Stimulated activated CD8-positive, alpha-beta memory T cell treated with anti-CD3 and anti-CD28 coated beads, Interleukin-4, amount 100 ng/mL, for 48 hours (primary cell): ENCODE measurements around the gene MSX2.
A peak's percentile ranks its signal among the peaks of the same experiment; 100 is the strongest.

ENCODE experiments used
- DNase-seq: peaks from one replicate; pipeline ENCODE4 v3.0.0-alpha.2; 2020

The MSX2 gene

GRCh38 chr5:174724484-174725260, at the start of gene MSX2:
TSS of gene MSX2 (plus strand) at chr5:174724582. CDS start at chr5:174724660, 78 bp downstream.
- peak; percentile 49 for DNase-seq

DNA sequence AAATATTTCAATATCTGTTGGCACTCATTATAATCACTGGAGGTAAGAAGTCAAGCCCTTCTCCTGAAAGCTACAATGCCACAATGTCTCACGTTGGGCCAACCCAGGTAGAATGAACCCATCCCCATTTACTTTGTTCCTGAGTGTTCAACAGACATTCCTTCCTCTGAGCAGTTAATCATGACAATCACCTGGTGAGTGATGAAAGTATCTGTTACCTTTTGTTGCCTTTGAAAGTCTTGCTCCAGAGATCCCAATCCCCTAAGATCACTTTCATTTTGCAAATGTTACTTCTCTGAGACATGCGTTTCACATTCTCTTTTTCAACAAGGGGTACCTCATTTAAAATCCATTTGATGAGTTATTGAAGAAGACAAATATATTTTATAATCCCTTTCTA, 49.3 kb upstream of the MSX2 start:
- DNase-seq, result no peak

GRCh38 chr5:174675916-174676315, 48.5 kb upstream of the MSX2 start:
- DNase-seq, result no peak

GRCh38 chr5:174678107-174678506, 46.3 kb upstream of the MSX2 start:
- DNase-seq, result no peak

DNA sequence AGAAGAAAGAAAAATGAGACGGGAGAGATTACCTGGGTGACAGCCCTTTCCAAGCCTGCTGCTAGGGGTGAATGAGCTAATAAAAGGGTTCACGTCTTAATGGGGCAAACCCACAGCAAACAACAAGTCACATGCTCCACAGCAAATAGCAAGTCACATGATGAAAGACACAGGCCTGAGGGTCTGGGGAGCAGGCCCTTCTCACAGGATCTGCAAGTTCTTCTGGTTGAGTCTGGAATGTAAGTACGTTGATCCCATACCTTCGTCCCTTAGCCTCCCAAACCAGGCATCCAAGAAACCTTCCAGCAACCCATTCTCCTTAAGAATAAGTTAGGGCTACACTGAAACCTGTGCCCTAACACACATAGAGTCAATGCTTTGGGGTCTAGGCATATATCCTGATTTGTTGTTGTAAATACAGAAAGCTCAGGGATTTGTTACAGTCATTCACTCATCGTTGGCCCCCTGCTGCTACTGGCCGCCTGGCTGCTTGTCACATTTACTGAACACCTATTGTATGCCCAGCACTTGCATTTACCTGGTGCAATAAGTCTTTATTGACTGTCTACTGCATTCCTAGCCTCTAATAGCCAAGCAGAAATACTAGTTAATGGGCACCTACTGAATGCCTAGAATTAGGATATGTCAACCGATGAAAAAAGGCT, 43.3 kb upstream of the MSX2 start:
- DNase-seq, result no peak

DNA sequence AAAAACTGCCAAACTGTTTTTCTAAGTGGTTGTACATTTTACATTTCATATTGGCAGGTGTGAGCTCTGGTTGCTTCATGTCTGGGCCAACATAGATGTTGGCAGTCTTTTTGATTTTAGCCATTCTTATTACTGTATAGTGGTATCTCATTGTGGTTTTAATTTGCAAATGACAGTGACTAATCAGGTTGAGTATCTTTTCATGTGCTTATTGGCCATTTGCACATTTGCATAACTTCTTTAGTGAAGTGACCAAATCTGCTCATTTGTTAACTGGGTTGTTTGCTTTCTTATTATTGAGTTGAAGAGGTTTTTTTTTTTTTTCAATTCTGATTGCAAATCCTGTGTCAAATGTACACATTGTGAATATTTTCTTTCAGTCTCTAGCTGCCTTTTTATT, 36.9 kb upstream of the MSX2 start:
- DNase-seq, result no peak

DNA sequence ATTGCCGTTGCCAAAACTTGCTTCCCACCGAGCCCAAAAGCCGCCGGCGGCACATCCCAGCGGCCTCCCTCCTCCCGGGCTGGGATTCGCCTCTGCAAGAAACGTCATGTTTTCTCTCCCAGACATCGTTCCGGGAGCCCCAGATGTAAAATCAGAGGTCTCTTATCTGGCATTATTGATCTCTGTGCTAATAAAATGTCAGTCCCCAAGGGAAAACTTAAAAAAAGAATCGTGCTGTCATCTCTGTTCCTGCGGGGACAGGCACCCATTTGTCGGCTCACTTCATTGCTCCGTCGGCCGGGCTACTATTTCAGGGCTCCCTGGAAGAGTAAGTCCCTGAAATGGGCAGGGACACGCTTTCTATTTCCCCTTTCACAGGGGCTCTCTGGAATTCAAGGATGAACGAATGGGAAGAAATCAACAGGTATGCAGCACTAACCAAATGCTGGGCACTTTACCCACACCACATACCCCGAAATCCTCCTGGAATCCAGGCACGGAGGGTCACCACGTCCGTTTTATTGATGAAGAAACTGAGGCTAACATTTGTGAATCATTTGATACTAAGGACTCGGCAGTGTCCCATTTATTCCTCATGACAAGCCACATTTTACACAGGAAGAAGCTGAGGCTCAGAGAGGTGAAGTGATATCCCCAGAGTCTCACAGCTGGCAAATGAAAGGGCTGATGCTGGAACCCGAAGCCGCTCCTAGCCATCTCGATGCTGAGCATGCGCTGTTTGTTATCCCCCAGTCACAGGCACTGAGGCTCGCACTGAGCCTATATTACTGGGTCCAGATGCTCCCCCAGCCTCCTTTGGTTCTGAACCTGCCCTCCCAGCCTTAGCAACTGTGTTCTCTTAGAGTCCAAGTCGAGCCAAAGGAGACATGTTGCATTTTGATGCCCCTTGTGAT, 35.7 kb upstream of the MSX2 start:
- DNase-seq, result no peak

GRCh38 chr5:174690271-174690670, 34.1 kb upstream of the MSX2 start:
- no peak for DNase-seq

DNA sequence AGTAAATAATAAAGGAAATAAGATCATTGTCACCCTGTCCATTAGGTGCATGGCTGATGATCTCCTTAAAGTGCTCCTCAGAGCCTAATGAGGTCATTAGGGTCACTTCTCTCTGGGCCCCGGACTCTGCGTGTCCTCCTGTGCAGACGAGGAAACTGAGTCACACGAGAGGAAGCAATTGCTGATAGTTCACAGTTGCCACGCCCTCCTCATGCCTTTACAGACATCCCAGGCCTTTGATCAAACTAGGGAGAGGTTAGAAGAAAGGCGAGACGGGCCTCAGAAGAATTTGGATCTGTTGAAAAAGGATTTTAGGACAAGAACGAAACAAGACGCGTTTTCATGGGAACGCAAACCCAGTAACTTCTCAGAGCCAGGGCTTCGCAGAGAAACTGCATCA, 32.0 kb upstream of the MSX2 start:
- DNase-seq, result no peak

- DNase-seq, result no peak
These were observed 31.4 kb upstream of the MSX2 start for GRCh38 chr5:174692982-174693422.

DNA sequence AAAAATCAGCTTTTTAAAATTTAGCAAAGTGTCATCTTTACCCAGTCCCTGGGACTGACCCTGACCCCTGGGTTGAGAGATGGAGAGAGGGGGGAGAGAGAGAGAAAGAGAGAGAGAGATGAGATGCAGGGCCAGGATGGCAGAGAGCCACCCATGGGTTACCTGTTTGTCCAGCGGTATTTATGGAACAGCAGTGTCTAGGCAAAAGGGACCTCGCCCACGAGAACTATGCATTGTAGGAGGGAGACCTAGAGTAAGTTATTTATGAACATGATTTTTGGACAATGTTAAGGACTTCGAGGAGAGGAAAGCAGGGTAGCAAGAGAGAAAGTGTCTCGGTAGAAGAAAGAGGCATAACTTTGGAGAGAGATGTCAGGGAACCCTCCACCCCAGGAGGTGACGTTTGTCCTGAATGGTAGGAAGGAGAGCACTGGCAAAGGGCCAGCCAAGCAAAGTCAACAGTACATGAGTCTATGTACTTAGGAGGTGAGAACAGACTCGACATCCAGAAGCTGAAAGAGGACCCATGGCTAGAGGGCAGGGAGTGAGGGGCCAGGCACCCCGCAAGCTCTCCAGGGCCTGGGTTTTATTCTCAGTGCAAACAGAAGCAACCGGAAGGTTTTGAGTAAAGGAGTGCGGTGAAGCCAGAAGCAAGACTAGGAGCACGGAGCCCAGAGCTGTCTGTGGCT, 30.5 kb upstream of the MSX2 start:
- DNase-seq, result no peak

DNA sequence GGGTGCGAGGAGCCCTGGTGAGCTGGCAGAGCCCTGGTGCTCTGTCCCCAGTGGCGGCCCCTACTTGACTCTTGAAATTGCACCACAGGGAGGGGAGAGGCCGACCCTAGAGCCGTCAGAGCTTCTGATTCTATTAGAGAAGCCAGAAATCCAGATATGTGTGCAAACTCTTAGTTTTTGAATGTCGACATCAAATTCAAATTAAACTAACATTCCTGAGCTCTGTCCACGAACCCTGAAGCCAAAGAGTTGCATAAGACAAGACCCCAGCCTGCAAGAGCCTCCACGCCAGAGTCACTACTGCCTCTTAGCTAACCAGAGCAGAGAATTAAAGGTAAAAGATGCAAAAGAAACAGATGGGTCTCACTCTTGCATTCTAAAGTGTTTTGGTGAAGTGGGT, 29.8 kb upstream of the MSX2 start:
- DNase-seq, result no peak

DNA sequence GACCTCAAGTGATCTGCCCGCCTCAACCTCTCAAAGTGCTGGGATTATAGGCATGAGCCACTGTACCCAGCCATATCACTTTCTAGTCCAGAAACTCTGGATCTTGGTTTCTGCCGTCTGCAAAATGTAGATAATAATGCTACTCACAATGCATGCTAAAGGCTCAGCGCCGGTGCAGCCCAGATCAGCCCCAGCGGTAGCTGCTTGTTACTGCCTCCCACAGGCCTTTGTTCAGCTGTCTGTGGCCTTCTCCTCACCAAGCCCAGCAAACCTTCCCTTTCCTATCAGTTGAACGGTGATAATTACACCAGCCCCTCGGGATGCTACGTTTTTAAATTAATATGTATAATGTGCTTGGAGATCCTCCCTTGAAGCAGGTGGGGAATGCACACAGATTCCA, 26.2 kb upstream of the MSX2 start:
- DNase-seq, result no peak

GRCh38 chr5:174699131-174699530, 25.3 kb upstream of the MSX2 start:
- no peak for DNase-seq

- no peak for DNase-seq
These were observed 17.3 kb upstream of the MSX2 start for GRCh38 chr5:174706997-174707572.

DNA sequence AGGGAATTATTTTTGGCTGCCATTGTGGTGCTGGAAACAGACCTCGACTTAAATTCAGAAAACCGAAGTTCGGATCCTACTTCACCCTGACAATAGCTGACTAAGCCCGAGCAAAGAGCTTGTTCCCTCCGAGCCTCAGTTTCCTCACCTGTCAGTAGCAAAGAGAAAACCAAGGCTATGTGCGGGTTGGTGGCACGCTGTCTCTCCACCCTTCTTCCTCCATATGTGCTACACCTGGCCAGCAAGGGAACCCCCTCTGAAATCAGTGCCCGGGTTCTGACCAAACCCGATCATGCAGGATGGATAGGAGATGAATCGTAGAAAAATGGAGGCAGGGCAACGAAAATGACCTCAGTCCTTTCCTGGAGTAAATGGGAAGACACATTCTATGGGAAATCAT, 16.7 kb upstream of the MSX2 start:
- DNase-seq, result no peak

DNA sequence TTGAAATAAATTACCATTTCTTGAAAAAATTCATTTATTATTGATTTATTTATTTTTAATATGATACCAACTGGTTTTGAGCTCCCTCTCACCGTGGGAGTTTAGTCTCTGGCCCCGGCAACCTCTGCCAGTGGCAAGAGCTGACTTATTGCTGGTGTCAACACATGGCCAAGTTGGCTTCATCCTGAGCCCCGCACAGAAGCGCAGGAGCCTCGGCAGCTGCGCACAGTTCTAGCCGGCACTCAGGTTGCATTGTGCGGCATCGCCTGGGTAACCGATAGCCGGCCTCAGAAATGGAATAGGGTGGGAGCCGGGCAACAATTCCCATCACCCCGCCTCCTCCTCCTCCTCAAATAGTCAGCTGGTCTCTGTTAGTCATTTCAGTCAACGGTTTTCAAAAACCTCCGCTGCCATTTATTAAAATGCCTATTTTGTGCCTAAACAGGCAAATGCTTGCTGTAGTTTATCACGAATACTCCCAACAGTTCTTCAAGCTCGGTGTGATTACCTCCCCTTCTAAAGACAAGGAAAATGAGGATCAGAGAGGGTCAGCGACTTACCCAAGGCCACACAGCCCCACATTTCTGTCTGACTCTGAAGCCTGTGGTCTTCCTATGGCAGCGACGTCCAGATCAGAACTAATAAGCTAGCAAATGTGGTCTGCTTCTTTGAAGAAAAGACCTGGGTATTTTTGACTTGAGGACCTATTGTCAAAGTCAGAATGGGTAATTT, 15.7 kb upstream of the MSX2 start:
- no peak for DNase-seq

- no peak for DNase-seq
These were observed 9.6 kb upstream of the MSX2 start for GRCh38 chr5:174714751-174715150.

GRCh38 chr5:174715804-174716203, 8.6 kb upstream of the MSX2 start:
- DNase-seq, result no peak

DNA sequence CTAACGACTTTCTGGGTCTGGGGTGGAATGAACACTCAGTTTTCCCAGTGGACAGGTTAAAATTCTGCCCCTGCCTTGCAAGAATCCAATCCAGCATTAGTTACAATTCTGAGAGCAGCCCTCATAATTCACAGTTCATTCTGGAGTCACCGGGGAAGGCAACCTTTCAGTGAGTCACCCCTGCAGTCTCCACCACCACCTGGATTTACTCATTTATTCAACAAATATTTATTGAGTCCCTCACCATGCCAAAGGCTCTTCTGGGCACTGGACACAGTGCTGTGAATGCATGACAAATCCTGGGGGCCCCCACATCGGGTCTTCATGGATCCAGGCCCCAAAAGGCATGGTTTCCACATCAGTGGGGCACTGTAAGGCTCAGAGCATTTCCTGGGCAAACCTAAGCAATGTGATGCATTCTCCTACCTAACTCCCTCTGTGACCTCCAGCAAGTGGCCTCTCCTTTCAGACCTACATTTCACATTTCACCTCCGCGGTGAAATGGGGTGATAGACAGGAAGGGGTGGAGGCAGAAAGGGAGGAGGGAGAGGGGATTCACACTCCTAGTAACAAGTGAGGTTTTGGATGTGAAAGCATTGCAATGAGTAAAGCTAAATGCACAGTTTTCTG, 6.4 kb upstream of the MSX2 start:
- DNase-seq, result no peak

GRCh38 chr5:174718880-174719610, 5.3 kb upstream of the MSX2 start:
- DNase-seq, result no peak
